ENCODE results near the gene EIF2B1.

DNA sequence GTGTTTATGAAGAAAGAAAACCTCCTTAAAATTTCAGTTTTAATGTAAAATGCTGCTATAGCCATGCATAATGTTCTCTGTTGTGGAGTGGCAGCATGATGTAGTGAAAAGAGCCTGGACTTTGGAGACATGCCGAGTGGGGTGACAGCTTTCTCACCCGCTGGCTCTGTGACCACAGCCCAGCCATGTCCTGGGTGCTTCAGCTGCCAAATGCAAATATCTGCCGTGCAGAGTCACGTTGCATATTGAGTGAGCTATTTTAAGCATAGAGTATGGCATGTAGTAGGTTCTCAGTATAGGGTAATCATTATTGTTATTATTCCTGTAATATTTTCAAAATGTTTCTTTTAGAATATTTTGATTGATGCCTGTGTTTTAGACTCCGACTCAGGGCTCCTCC is 21.9 kb upstream of the EIF2B1 start:
- TF ChIP-seq, protein P1, sequence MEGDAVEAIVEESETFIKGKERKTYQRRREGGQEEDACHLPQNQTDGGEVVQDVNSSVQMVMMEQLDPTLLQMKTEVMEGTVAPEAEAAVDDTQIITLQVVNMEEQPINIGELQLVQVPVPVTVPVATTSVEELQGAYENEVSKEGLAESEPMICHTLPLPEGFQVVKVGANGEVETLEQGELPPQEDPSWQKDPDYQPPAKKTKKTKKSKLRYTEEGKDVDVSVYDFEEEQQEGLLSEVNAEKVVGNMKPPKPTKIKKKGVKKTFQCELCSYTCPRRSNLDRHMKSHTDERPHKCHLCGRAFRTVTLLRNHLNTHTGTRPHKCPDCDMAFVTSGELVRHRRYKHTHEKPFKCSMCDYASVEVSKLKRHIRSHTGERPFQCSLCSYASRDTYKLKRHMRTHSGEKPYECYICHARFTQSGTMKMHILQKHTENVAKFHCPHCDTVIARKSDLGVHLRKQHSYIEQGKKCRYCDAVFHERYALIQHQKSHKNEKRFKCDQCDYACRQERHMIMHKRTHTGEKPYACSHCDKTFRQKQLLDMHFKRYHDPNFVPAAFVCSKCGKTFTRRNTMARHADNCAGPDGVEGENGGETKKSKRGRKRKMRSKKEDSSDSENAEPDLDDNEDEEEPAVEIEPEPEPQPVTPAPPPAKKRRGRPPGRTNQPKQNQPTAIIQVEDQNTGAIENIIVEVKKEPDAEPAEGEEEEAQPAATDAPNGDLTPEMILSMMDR (IDR thresholded peaks at IDR 0.05) = no peak
- no peak for TF ChIP-seq EZH2 (IDR thresholded peaks at IDR 0.05; ENCODE audit: borderline replicate concordance, insufficient read depth, low read depth, low read length, poor library complexity, severe bottlenecking)
